Keratinocyte (primary cell): Measurements from ENCODE around the gene LCN2. TPM values are rescaled to one million over a fixed set of nuclear protein-coding genes. Genes with fewer than 3 reads are reported as not detected.

Experiments used
- DNase-seq: peaks from one replicate; pipeline ENCODE4 v3.0.0-alpha.2; 2011; ENCODE audit warnings: low read depth, missing footprints, low spot score
- FAIRE-seq: peaks from 2 replicates; lab custom pipeline; 2011; peaks lifted over from hg19 to GRCh38; lab: Jason Lieb, UNC
- H2AFZ ChIP-seq: 2 replicates; pipeline ENCODE4 v1.6.0; 2012; ENCODE audit warnings: low read length, control low read depth, inconsistent platforms; ENCODE audit not compliant: control insufficient read depth
- H3K27ac ChIP-seq: 2 replicates; pipeline ENCODE4 v1.5.1; 2011; ENCODE audit warnings: low read length; ENCODE audit not compliant: control insufficient read depth, insufficient read depth
- H3K27me3 ChIP-seq: 3 replicates; pipeline ENCODE4 v1.6.0; 2011; ENCODE audit warnings: low read length; ENCODE audit not compliant: control insufficient read depth, insufficient read depth; ENCODE audit errors: extremely low read depth
- H3K36me3 ChIP-seq, 2 experiments: 2 replicates in 1 of 2; 3 replicates in 1 of 2; pipeline ENCODE4 v1.5.1; 2011; ENCODE audit warnings: low read length in 2 of 2, mild to moderate bottlenecking in 1 of 2; ENCODE audit not compliant: control insufficient read depth in 2 of 2, insufficient read depth in 2 of 2; ENCODE audit errors: extremely low read depth in 1 of 2
- H3K4me1 ChIP-seq: 3 replicates; pipeline ENCODE4 v1.5.1; 2011; ENCODE audit warnings: low read length; ENCODE audit not compliant: control insufficient read depth, insufficient read depth; ENCODE audit errors: extremely low read depth
- H3K4me2 ChIP-seq: 3 replicates; pipeline ENCODE4 v1.6.0; 2011; ENCODE audit warnings: low read depth, low read length; ENCODE audit not compliant: control insufficient read depth, insufficient read depth; ENCODE audit errors: extremely low read depth
- H3K4me3 ChIP-seq, 3 experiments: fragments of 200-600 bp in 1 of 3; sonication (generic) in 1 of 3; 2 replicates in 2 of 3; 3 replicates in 1 of 3; pipeline ENCODE4 v1.5.1; 2011 to 2016; ENCODE audit warnings: low read length in 3 of 3, mild to moderate bottlenecking in 3 of 3, control low read depth in 2 of 3, inconsistent platforms in 1 of 3, low read depth in 1 of 3, mixed read lengths in 1 of 3, mixed run types in 1 of 3, moderate library complexity in 1 of 3; ENCODE audit not compliant: control insufficient read depth in 2 of 3, insufficient read depth in 2 of 3; ENCODE audit errors: extremely low read depth in 1 of 3
- H3K79me2 ChIP-seq: 2 replicates; pipeline ENCODE4 v1.6.0; 2012; ENCODE audit warnings: low read length; ENCODE audit not compliant: control insufficient read depth, insufficient read depth
- H3K9ac ChIP-seq: 3 replicates; pipeline ENCODE4 v1.6.0; 2011; ENCODE audit warnings: low read length; ENCODE audit not compliant: control insufficient read depth, insufficient read depth; ENCODE audit errors: extremely low read depth
- H3K9me1 ChIP-seq: 3 replicates; pipeline ENCODE4 v1.6.0; 2011; ENCODE audit warnings: low read length; ENCODE audit not compliant: control insufficient read depth, insufficient read depth; ENCODE audit errors: extremely low read depth
- H3K9me3 ChIP-seq: 2 replicates; pipeline ENCODE4 v1.5.1; 2012; ENCODE audit warnings: low read depth, low read length; ENCODE audit not compliant: control insufficient read depth
- H4K20me1 ChIP-seq: 3 replicates; pipeline ENCODE4 v1.6.0; 2011; ENCODE audit warnings: low read length; ENCODE audit not compliant: control insufficient read depth, insufficient read depth; ENCODE audit errors: extremely low read depth
- CTCF ChIP-seq, 3 experiments: IDR thresholded peaks in 1 of 3; conservative IDR thresholded peaks in 1 of 3; optimal IDR thresholded peaks in 1 of 3; 2 replicates in 2 of 3; 3 replicates in 1 of 3; pipeline versions ENCODE3 to v1.5.1; 2011; ENCODE audit warnings: low read length in 3 of 3, mild to moderate bottlenecking in 3 of 3, moderate library complexity in 2 of 3, control low read depth in 1 of 3, inconsistent platforms in 1 of 3; ENCODE audit not compliant: insufficient read depth in 2 of 3; ENCODE audit errors: extremely low read depth in 1 of 3
- EZH2 ChIP-seq: IDR thresholded peaks from one replicate; pipeline ENCODE4 v1.6.1; 2012; ENCODE audit warnings: inconsistent platforms, mild to moderate bottlenecking, low read length, moderate library complexity
- dilution Hi-C: fragments of 300-500 bp; cut with MboI; formaldehyde crosslinking; loops from one replicate; pipeline ENCODE4 v1.7.0; 2020; ENCODE audit warnings: low sequenced_read_pairs; ENCODE audit not compliant: extremely low pct_ligation_motif_present
- polyA plus RNA-seq, 5 experiments: library from polyadenylated mRNA; depleted of rRNA in 3 of 5; stranded (reverse) in 3 of 5; stranded (forward) in 1 of 5; unstranded in 1 of 5; fragments of >200 nt; gene quantifications; 1 replicate in 1 of 5; 2 replicates in 3 of 5; 3 replicates in 1 of 5; pipeline versions ENCODE4 v1.2.1 to v1.2.3, GENCODE V29; 2011 to 2012; ENCODE audit warnings: missing spikeins in 2 of 5, low read depth in 1 of 5, low replicate concordance in 1 of 5

The LCN2 gene
- polyA plus RNA-seq, 1 donor (not counting 4 experiments of a cell fraction or from before 2014, with no cell fraction given), result 28.9 TPM

GRCh38 chr9:128101690-128102089 is 47.6 kb upstream of the LCN2 start:
- Histone ChIP-seq H3K9me1 (no peaks in the 10 kb centered on the region), H3K27ac (no peak overlapping the region), H3K27me3 (no peaks in the 10 kb centered on the region), H3K4me3 (no peak overlapping the region), H2AFZ (no peak overlapping the region), H4K20me1 (no peaks in the 10 kb centered on the region), H3K9me3 (no peaks in the 10 kb centered on the region), H3K4me2 (no peak overlapping the region), H3K4me1 (peaks cover 21% of the 10 kb centered on the region), H3K9ac (no peak overlapping the region), H3K79me2 (peaks cover 26% of the 10 kb centered on the region), H3K36me3 (peaks cover 34 to 46% of the 10 kb centered on the region in 2 experiments)
- no peak for TF ChIP-seq EZH2
- no peak for TF ChIP-seq CTCF (optimal IDR thresholded peaks at IDR 0.05 in 1 of 3, IDR thresholded peaks at IDR 0.05 in 1 of 3, conservative IDR thresholded peaks at IDR 0.05 in 1 of 3; ENCODE audit: extremely low read depth in 1 of 3, insufficient read depth in 2 of 3, low read length in 3 of 3)
- FAIRE-seq, result no peak
- dilution Hi-C loops, result no loop called here
- DNase-seq, result no peak

- Histone ChIP-seq H3K9me1 (no peaks in the 10 kb centered on the region), H3K4me1 (peaks cover 21% of the 10 kb centered on the region), H3K9ac (no peak overlapping the region), H3K36me3 (peaks cover 37 to 50% of the 10 kb centered on the region in 2 experiments), H3K79me2 (peaks cover 21% of the 10 kb centered on the region), H3K4me2 (no peak overlapping the region), H3K9me3 (no peaks in the 10 kb centered on the region), H3K27me3 (no peaks in the 10 kb centered on the region), H3K4me3 (no peak overlapping the region), H2AFZ (no peak overlapping the region), H3K27ac (no peak overlapping the region), H4K20me1 (no peaks in the 10 kb centered on the region)
- DNase-seq (no peak), FAIRE-seq (no peak)
- TF ChIP-seq EZH2 (no peak), CTCF (optimal IDR thresholded peaks at IDR 0.05 in 1 of 3, IDR thresholded peaks at IDR 0.05 in 1 of 3, conservative IDR thresholded peaks at IDR 0.05 in 1 of 3; ENCODE audit: extremely low read depth in 1 of 3, insufficient read depth in 2 of 3, low read length in 3 of 3) (no peak)
- dilution Hi-C loops, result no loop called here
These were observed 47.1 kb upstream of the LCN2 start for GRCh38 chr9:128102196-128102595.
